ENCODE measurements around the gene DENND1C.

DENND1C gene

DNA sequence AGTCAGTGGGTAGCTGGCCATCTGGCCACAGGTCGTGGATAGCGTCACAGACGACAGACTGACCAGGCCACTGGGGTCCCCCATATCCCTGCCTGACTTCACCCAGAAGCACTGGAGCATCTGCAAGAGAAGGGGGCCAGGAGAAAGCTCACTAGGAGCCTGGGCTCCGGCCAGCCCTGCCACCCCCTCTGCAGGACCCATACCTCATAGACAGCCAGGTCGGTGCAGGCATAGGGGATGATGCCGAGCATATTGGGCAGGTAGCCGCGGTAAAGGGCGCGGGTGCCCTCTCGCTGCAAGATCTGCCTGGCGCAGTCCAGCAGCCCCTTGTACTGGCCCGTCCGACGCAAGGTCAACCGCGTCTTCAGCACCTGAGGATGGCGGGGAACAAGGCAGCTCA, 54.5 kb downstream of the DENND1C start:
- H3K4me3 ChIP-seq (ENCODE audit: low read depth, low read length), result no peak overlapping the region
- DNase-seq (ENCODE audit: low read depth), result no peak
- TF ChIP-seq CTCF (IDR thresholded peaks at IDR 0.05; ENCODE audit: low read depth, low read length, missing control alignments), result no peak

DNA sequence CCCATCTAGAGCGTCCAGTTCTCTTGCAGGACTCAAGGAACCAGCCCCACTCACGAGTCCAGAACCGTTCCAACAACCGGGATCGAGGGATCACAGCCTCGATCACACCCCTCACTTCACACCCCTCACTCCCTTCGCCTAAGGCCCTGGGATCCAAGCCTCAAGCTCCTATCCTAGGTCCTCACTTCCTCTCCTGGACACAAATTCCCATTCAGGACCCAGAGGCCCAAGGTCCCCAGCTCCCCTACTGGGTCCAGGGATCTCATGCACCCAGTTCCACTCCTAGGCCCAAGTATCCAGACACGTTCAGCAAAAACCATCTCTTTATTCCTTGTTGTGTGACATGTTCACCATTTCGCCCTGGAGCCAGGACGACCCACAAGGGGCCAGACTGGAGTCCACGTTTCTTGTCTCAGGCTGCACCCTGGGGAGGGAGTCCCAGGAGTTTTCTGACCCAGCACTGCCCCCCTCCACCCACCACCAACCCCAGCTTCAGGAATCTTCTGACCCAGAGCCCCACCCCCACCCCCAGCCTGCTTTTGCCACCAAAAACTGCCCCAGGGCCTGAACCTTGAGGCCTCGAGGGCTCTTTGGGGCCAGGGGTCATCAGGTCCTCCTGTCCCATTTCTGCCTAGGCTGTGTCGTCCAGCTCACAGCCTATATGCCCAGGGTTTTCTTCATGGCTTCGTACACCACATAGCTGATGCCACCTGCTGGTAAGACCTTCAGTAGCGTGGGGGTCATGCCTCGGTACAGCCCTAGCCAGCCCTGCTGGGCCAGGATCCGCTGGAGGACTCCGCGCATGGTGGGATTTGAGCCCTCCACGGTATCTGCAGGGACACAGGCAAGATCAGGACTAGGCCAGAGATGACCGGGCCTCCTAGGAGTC, 55.6 kb downstream of the DENND1C start:
- DNase-seq (ENCODE audit: low read depth), result no peak
- TF ChIP-seq CTCF (IDR thresholded peaks at IDR 0.05; ENCODE audit: low read depth, low read length, missing control alignments), result peak; percentile 31

GRCh38 chr19:6424939-6425731, 56.5 kb downstream of the DENND1C start:
- peak; percentile 100 for DNase-seq (ENCODE audit: low read depth)
- peak overlapping the region; percentile 23 for H3K4me3 ChIP-seq (ENCODE audit: low read depth, low read length)
- no peak for TF ChIP-seq CTCF (IDR thresholded peaks at IDR 0.05; ENCODE audit: low read depth, low read length, missing control alignments)

More for the DNA sequence above, 55.6 kb downstream of the DENND1C start:
- peak overlapping the region; percentile 23 for H3K4me3 ChIP-seq (ENCODE audit: low read depth, low read length)

DNA sequence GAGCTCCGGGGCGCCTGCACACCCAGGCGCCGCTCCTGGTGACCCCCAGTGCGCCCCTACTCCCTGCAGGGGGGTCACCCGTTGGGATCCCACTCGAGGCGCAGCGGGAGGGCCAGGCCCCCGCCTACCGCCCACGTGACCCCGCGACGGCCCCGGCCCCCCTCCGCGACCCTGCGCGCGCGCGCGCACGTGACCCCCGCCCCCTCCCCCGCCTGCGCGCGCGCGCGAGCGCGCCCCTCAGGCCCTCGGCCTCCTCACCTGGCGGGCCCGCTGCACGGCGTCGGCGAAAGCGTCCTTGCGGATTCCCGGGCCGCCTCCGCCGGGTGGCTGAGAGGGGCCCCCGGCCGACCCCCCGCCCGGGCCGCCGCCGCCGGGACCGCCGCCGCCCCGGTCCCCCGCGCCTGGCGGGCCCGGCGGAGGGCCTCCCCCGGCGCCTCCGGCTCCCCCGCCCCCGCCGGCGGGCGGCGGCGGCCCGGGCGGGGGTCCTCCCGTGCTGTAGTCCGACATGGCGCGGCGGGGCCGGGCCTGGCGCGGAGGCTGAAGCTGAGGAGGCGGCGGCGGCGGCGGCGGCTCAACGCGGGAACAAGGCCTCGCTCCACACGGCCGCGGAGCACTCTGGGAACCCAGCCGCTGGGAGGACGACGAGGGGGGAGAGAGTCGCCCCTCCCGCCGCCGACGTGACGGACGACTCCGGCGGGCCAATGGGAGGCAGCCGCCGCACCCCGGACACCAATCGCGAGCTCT, 57.2 kb downstream of the DENND1C start, which contains the start of gene KHSRP:
Gene KHSRP (minus strand): TSS at position 617 of the 744 bp plus-strand sequence. CDS start 110 bp downstream, at position 507.
- TF ChIP-seq CTCF (IDR thresholded peaks at IDR 0.05; ENCODE audit: low read depth, low read length, missing control alignments), result no peak
- peak within 1 kb of the TSS; percentile 70 for H3K4me3 ChIP-seq (ENCODE audit: low read depth, low read length)
- DNase-seq (ENCODE audit: low read depth), result no peak

DNA sequence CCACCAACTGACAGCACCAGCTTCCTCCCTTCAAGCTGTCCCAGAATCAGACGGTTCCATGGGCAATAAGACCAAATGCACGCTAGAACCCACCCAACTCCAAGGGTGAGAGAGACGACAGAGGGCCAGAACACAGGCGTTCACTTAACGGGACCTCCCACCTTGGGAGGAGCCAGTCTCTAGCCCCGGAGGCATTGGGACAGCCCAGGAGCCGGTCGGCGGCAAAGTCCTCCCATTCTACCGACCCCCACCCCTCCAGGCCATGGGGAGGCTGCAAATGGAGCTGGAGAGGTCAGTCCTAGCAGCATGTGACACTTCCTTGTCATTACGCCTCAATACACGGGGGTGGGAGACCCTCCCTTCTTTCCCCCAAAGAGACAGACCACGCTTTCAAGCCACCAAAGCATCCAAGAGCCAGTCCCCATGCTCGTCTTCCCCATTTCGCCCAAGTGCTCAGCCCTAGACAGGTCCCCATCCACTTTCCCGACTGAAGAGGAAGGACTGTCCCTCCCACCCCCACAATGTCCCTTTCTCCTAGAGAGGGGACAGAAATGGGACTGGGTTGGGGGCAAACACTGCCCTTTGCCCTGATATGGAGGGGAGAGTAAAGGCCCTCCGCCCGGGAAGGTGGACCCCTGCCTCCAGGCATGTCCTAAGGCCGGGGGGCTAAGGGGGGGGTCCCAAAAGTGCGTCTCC, 57.9 kb downstream of the DENND1C start:
- peak overlapping the region; percentile 70 for H3K4me3 ChIP-seq (ENCODE audit: low read depth, low read length)
- TF ChIP-seq CTCF (IDR thresholded peaks at IDR 0.05; ENCODE audit: low read depth, low read length, missing control alignments), result no peak
- no peak for DNase-seq (ENCODE audit: low read depth)

Measured in GM12864 (cell line).